HG02943 (cell line): ENCODE data around the gene RBBP8NL.

ENCODE experiments used
- ATAC-seq: cut with Tn5 transposase; IDR thresholded peaks from one replicate; pipeline ENCODE4 v1.9.1; 2021; ENCODE audit warnings: mild to moderate bottlenecking, low read depth, moderate library complexity; ENCODE audit not compliant: unreplicated experiment

RBBP8NL gene

DNA sequence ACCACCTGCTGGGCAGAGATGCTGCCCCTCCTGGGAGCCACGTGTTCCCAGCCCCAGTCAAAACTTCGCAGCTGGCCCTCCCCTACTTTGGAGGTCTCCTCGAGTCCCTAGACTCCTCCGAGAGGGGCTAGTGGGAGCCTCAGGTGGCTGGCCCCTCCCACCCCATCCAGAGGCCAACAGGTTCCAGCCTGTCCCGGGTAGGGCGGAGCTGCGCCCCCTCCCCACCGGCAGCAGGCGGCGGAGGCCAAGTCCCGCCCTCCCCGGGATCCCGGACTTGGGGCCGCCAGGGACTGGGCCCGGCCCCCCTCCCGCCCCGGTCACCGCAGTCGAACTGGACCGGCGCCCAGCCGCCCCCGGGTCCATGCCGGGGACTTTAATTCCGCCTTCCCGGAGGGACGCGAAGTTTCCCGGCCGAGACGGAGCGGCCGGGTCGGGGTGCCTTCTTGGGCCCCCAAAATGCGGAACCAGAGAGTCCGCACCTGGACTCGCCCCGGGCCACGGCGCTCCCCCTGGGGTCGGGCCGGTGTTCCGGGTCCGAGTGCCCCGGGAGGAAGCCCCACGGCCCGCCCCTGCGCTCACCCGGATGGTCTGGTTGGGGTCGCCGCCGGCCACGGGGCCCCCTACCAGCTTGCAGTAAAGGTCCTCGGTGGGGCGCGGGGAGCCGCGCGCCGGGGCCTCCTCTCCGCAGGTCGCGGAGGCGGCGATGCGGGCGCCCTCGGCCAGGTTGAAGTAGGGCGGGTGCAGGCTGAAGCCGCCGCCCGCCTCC is 60.8 kb downstream of the RBBP8NL start:
- no peak for ATAC-seq

DNA sequence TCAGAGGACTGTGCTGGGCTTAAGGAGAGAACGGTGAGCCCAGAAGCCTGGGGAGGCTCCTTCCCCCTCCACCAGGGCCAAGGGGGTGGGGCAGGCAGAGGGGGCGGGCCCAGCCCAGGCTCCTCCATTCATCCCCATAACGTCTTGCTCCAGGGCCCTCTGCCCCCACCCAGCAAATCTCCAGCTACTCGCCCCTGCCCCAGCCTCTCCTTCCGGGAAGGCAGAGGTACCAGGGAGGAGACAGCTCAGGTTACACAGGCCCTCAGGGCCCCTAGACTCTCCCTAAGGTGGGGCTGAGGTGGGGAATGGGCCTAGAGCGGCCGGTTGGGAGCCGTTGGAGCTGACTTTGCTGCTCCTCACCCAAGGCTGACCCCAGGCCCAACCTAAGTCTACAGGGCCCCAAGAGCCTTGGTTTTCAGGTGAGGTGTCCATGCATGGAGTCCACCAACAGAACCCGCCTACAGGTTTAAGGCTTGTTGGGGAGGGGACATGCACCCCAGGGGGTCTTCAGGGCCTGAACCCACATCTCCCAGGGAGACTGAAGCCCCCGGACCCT is 61.4 kb downstream of the RBBP8NL start:
- ATAC-seq, result no peak

DNA sequence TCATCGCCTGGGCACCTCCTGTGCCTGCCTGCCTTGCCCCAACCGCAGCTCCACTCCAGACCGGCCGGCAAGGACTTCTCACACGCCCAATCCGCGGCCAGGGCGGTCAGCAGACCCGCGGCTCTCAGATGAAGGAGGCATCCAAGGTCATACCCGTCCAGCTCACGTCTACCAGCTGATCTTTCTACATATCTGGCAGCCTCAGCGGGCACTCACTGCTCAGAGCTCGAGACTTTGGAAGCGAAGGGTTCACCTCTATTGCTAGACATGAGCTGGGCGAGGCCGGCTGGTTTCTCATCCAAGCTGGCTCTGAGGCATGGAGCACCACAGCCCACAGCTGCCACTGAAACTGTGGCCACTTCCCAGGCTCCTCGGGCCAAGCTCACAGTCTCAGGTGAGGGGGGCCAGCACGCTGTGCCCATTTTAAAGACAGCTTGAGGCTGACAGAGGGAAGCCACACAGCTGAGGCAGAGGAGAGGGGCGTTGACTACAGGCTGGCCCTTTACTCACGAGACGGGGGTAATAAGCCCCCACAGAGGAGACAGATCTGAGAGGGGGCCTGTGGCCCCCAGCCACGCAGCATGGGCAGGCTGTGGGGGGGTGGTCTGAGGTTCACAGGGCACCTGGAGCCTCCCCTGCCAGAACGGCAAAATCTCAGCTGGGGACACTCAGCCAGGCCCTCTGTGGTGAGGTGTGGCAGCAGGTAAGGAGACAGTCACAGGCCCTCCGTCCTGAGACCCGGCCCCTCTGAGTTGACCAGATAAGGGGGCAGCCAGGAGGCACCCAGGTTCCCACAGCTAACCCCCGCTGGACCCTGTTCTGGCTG is 62.2 kb downstream of the RBBP8NL start:
- ATAC-seq, result no peak

DNA sequence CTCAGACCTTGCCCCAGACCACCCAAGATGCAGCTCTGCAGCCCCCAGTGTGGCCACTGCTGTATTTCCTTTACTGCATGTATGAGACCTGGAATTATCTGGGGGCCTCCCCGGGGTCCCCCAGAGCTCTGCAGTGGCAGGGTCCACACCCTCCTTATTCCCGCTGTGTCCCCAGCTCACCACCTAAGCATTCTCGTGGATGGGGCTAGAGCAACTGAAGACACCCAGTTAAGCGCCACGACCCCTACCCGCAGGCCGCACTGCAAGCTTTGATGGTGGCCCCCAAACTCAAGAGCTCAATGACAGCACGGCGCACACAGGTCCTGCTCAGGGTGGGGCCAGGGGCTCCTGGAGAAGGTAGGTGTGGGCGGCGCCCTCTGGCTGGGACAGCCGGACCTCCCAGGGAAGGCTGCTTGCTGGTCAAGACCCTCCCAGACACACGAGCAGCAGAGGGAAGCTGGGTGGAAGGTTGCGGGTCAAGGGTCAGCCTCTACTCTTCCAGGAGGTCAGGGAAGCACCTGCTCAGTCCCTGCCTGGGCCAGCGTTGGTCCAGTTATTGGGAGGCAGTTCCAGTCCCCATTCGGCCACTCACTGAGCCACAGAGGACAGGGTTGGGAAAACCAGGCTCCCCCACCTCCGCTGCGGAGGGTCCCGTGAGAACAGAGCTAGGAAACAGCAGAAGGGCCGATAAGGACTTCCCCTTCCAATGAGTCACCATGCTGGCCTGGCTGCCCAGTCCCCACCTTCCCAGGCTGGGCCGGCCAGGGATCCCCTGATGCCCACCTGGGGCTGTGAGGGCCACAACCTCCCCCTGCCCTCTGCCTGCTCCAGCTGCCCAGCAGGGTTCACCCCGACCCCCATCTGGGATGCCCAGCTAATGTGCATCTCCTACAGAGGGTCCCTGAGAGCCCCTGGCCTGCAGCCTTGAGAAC is 63.2 kb downstream of the RBBP8NL start:
- ATAC-seq, result no peak

DNA sequence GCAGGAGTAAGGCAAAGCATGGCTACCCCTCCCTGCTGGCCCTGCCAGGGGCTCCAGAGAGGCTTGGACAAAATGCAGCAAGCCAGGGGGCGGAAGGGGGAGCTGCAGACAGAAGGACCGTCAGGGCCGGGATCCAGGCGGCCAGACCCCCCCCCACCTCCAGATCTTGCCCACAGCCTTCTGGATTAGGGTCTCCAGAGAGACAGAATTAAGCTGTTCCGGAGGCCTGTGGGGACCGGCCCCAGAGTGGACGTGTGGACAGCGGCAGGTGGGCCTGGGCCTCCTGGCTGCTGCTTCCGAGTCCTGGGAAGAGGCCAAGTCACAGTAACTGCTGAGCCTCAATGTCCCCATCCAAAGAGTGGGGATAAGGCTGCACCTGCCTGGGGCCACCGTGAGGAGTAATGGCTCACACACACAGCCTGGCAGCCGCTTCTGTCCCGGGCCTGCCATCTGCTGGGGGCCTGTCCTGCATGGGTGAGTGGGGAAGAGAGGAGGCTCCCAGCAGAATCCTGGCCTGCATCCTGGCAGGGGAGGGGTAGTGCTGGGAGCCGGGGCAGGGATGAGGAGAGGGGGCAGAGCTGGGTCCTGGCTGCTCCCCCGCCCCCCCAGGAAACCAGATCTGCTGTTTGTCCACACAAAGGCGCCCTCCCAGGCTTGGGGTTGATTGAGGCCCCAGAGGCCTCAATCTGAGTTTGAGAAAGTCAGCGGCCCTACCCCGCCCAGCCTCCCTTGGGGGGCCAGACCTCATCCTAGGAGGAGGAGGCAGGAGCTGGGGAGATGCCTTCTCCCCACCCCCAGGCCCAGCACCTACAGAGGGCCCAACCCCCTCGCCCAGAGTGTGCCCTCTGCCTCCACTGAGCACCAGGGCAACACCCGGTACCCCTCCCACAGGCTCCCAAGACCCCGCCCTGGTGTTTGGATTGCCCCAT is 64.1 kb downstream of the RBBP8NL start:
- no peak for ATAC-seq

DNA sequence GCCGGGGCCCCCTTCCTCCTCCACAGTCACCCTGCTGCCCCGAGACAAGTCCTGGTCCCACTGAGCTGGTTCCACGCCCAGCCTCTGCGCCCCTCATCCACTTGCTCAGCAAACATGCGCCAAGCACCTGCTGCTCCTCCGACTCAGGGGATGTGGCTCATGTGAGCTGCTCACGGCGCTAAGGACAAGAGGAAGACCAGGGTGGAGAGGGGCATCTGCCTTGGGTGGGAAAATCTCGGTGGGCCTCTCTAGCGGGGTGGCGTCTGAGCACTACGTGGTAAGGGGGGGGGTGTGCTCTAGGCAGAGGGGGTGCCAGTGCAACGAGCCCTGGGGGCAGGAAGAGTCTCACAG is 64.8 kb downstream of the RBBP8NL start:
- no peak for ATAC-seq

DNA sequence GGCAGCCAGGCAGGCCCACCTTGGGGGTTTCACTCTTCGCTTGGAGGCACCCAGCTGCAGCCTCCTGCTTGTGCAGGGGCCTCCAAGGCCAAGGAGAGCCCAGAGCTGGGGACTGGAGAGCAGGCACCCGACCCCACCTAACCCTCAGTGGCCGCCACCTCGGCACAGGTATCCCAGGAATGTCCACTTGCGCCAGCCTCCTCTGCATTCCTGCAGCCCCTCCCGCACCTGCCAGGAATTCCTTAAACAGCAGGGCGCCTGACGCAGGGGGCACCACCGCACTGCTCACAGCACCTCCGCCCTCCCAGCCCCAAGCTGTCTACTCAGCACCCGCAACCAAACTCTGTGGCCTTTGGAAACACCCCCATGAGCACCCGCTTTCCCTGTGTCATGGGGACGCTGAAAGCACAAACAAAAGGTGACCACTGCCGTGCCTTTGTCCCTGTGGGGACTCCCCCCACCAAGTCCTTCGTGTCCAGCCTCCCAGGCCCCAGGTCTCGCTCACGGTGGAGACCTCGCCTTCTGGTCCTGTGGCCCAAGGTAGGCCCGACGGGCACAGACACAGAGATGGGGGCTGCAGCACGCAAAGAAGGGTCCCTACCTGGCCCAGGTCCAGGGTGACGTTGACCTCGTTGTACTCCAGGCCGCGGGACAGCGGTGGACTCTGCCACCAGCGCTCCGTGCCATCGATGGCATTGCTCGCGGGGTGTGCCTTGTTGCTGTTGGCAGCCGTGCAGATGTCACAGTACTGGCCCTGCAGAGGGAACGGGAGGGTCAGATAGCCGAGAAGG is 65.3 kb downstream of the RBBP8NL start:
- no peak for ATAC-seq

DNA sequence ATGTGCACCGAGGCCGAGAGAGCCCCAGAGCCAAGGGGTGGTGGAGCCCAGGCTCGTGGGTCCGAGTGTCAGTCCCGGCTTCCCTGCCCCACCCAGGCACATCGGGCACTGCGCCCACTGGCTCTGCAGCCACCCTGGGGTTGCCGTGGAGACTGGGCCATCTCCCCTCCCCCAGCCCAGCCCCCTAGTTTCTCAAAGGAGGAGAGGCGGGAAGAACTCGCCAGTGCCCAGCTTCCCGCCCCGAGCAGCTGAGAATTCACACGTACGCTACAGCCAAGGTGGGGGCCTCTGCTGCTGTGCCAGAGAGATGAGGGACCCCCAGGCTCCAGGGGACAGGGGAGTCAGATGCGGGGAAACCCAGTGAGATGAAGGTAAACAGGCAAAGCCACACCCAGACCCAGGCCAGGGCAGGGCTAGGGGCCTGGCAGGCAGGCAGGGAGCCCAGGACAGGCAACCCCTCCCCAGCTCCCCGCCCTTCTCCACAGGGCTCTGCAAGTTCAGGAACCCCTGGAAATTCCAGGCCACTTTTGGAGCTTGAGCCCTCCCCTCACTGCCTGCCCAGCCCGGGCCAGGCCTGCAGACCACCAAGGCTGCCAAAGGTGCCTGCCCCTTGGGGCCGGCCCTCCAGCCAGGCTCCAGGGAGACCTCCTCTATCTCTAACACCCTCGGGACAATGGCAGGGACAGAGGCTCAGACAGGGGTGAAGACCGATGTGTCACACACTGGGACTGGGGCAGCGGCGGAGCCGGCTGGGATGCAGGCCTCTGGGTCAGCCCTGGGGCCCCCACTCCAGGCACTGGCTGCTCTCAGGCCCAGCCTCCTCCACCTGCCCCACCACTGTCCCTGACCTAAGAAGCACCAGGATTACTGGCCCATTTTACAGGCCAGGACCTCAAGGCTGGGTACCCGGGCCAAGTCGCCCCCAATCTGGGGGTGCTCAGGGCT is 66.2 kb downstream of the RBBP8NL start:
- no peak for ATAC-seq
